Measurements from ENCODE around the gene ELK3. TPM values are rescaled to one million over a fixed set of nuclear protein-coding genes. Genes with fewer than 3 reads are reported as not detected.

ELK3 gene
- total and polyA plus RNA-seq, 9 of the 15 experiments (the other 6 are each of a cell fraction or from before 2014, with no cell fraction given), result 1.5 to 5.5 (median 2.9) TPM

GRCh38 chr12:96265400-96265799 is 71.2 kb downstream of the ELK3 start (continued):
- TF ChIP-seq TSHZ1 (CRISPR knock-in tag; IDR thresholded peaks at IDR 0.05) (no peak), FOXA3 (CRISPR knock-in tag; conservative IDR thresholded peaks at IDR 0.05 in 1 of 2, IDR thresholded peaks at IDR 0.05 in 1 of 2) (no peak), IRF2 (CRISPR knock-in tag; IDR thresholded peaks at IDR 0.05) (no peak), CEBPB (tag; IDR thresholded peaks at IDR 0.05) (peak; percentile 20; the same call in 1 of the 2 replicates)

- intact Hi-C loops (cut with micrococcal nuclease), result no loop called here
- H3K9ac ChIP-seq (ENCODE audit: insufficient read depth in 1 of 2, low read depth in 2 of 2, low read length in 2 of 2), result no peak overlapping the region
- ATAC-seq (no peak), FAIRE-seq (no peak), DNase-seq (ENCODE audit: extremely low read depth in 1 of 4, low spot score in 3 of 4) (no peak)
- POLR2A ChIA-PET, result no interaction called here
- no peak overlapping the region for H2AFZ ChIP-seq (ENCODE audit: low read depth, low read length)
- H3K27ac ChIP-seq (ENCODE audit: extremely low read depth, low read depth, low read length), result no peak overlapping the region
- no peak overlapping the region for H3K4me3 ChIP-seq
- in situ Hi-C loops (cut with MboI), result no loop called here
- TF ChIP-seq ADNP (tag; IDR thresholded peaks at IDR 0.05) (peak; percentile 41; the same call in 1 of the 2 replicates), EGR1 (conservative IDR thresholded peaks at IDR 0.05) (no peak), NFYB (IDR thresholded peaks at IDR 0.05; ENCODE audit: extremely low read depth, insufficient read length) (no peak), ZBTB2 (IDR thresholded peaks at IDR 0.05) (no peak), RBM25 (IDR thresholded peaks at IDR 0.05; ENCODE audit: low read depth, low read length, severe bottlenecking) (peak; percentile 75), HDGF (IDR thresholded peaks at IDR 0.05) (no peak)
- WGBS (ENCODE audit: insufficient coverage, low coverage, missing lambda C conversion rate), result 93% methylated on average over 1 of the region's 1 CpG
- H3K79me2 ChIP-seq (ENCODE audit: control insufficient read depth, insufficient read depth, low read length), result no peaks in the 10 kb centered on the region
- no peaks in the 10 kb centered on the region for H4K20me1 ChIP-seq (replicated peaks; ENCODE audit: control insufficient read depth, insufficient read depth, low read length)
- no peaks in the 10 kb centered on the region for H3K27me3 ChIP-seq (ENCODE audit: control insufficient read depth in 2 of 2, insufficient read depth in 2 of 2, low read length in 2 of 2)
- no peaks in the 10 kb centered on the region for H3K9me3 ChIP-seq (replicated peaks; ENCODE audit: control insufficient read depth, insufficient read depth, low read depth, low read length)
- H3K4me2 ChIP-seq (ENCODE audit: insufficient read depth, low read length), result no peak overlapping the region
- CTCF ChIA-PET (ENCODE audit: low intra/inter-chr PET ratio), result no interaction called here
- H3K36me3 ChIP-seq (ENCODE audit: control insufficient read depth, insufficient read depth, low read length), result peaks cover 20% of the 10 kb centered on the region; the same call in 1 of the 3 replicates
- no TSS peak for BruUV-seq (replicated peaks)
- H3K9me1 ChIP-seq (ENCODE audit: control insufficient read depth, insufficient read depth, low read length), result no peaks in the 10 kb centered on the region
- peaks cover 0 to 6% of the 10 kb centered on the region in 2 experiments; a peak in 1 of 5 replicates for H3K4me1 ChIP-seq (replicated peaks in 1 of 2; ENCODE audit: control insufficient read depth in 2 of 2, insufficient read depth in 2 of 2, low read length in 2 of 2)
Measured at GRCh38 chr12:96265836-96266235, 71.7 kb downstream of the ELK3 start.
